Fibroblast of skin of right quadriceps (primary cell): ENCODE results near the gene TSGA10IP.

Experiments
- DNase-seq: peaks from one replicate; pipeline ENCODE4 v3.0.0-alpha.2; 2013

The TSGA10IP gene

GRCh38 chr11:66008468-66009101 is 63.3 kb downstream of the TSGA10IP start:
- DNase-seq = no peak
